CD4-positive, alpha-beta T cell (primary cell): ENCODE data around the gene RNF225. TPM values are rescaled to one million over a fixed set of nuclear protein-coding genes. Genes with fewer than 3 reads are reported as not detected.
A peak's percentile ranks its signal among the peaks of the same experiment; 100 is the strongest.

Experiments
- ATAC-seq: fragments of 200-7000 bp; cut with Tn5 transposase; one replicate; pipeline ENCODE4 v1.10.0; 2022; ENCODE audit warnings: mild to moderate bottlenecking; ENCODE audit not compliant: poor library complexity
- CTCF ChIA-PET: fragments of 350-600 bp; sonication (Branson Sonifier 250); formaldehyde crosslinking; loops from one replicate; lab custom pipeline; 2021; ENCODE audit warnings: antibody characterized with exemption, inconsistent platforms; lab: Charles Lee
- POLR2A ChIA-PET: fragments of 350-600 bp; sonication (Branson Sonifier 250); formaldehyde crosslinking; loops from one replicate; lab custom pipeline; 2021; ENCODE audit warnings: antibody characterized with exemption, inconsistent platforms; lab: Charles Lee
- DNase-seq, 14 experiments: peaks; one replicate each; pipeline ENCODE4 v3.0.0-alpha.2; 2013 to 2020; ENCODE audit warnings: mixed read lengths in 2 of 14
- H3K27ac ChIP-seq, 2 donors: one replicate each; pipeline versions ENCODE4 v1.5.1 to v1.7.0; 2013; ENCODE audit warnings: low read length in 2 of 2, low read depth in 1 of 2, mild to moderate bottlenecking in 1 of 2
- H3K27me3 ChIP-seq, 2 experiments: 1 replicate in 1 of 2; 2 replicates in 1 of 2; pipeline versions ENCODE4 v1.6.1 to v1.7.0; 2013; ENCODE audit warnings: low read length in 2 of 2, control low read depth in 1 of 2, mild to moderate bottlenecking in 1 of 2, moderate library complexity in 1 of 2; ENCODE audit not compliant: insufficient read depth in 2 of 2, control insufficient read depth in 1 of 2
- H3K36me3 ChIP-seq: one replicate; pipeline ENCODE4 v1.6.1; 2013; ENCODE audit warnings: low read length, control low read depth; ENCODE audit not compliant: insufficient read depth
- H3K4me1 ChIP-seq: one replicate; pipeline ENCODE4 v1.6.1; 2013; ENCODE audit warnings: low read length, control low read depth; ENCODE audit not compliant: insufficient read depth
- H3K4me3 ChIP-seq: one replicate; pipeline ENCODE4 v1.5.1; 2013; ENCODE audit warnings: mild to moderate bottlenecking, low read length, moderate library complexity
- H3K9me3 ChIP-seq, 2 experiments: 1 replicate in 1 of 2; 2 replicates in 1 of 2; pipeline versions ENCODE4 v1.6.1 to v1.7.0; 2013; ENCODE audit warnings: low read length in 2 of 2, mild to moderate bottlenecking in 2 of 2, control low read depth in 1 of 2, moderate library complexity in 1 of 2; ENCODE audit not compliant: control insufficient read depth in 1 of 2, insufficient read depth in 1 of 2
- H3K27ac Mint-ChIP-seq: one replicate; pipeline ENCODE4 v1.8.0; 2020; ENCODE audit warnings: mixed read lengths
- H3K27me3 Mint-ChIP-seq: one replicate; pipeline ENCODE4 v1.8.0; 2021; ENCODE audit warnings: mixed read lengths
- H3K36me3 Mint-ChIP-seq: one replicate; pipeline ENCODE4 v1.8.0; 2021; ENCODE audit warnings: low read depth, mixed read lengths
- H3K4me1 Mint-ChIP-seq: one replicate; pipeline ENCODE4 v1.8.0; 2021; ENCODE audit warnings: low read depth, mixed read lengths
- H3K4me3 Mint-ChIP-seq: one replicate; pipeline ENCODE4 v1.8.0; 2020; ENCODE audit warnings: mild to moderate bottlenecking, mixed read lengths
- H3K9me3 Mint-ChIP-seq: one replicate; pipeline ENCODE4 v1.8.0; 2020; ENCODE audit warnings: mixed read lengths
- CTCF ChIP-seq: fragments of 200-600 bp; IDR thresholded peaks from one replicate; pipeline ENCODE4 v1.8.0; 2022; ENCODE audit warnings: antibody characterized with exemption, mild to moderate bottlenecking
- intact Hi-C, 2 experiments: fragments of 100-400 bp; cut with DNase I in 1 of 2; cut with micrococcal nuclease in 1 of 2; formaldehyde crosslinking; loops; one replicate each; pipeline versions ENCODE4 v1.15.1 to v1.9.0; 2023 to 2025; cut with DNase I, micrococcal nuclease
- total RNA-seq, 174 experiments: library from RNA in 2 of 174; stranded (reverse) in 2 of 174; gene quantifications; one replicate each; pipeline ENCODE4 v1.2.3 and lab custom pipeline; 2021 to 2026

RNF225 gene
- total RNA-seq, 2 experiments from 2014 or later, result 0.55 TPM; not detected in 1

GRCh38 chr19:58387338-58388174 lies 7.9 kb upstream of the RNF225 start:
- Histone ChIP-seq H3K4me3 (peak overlapping the region; percentile 79), H3K27ac (peak overlapping the region; percentile 93 to 97), H3K27me3 (no peaks in the 10 kb centered on the region), H3K9me3 (no peaks in the 10 kb centered on the region), H3K4me1 (peaks cover 46% of the 10 kb centered on the region), H3K36me3 (peaks cover 30% of the 10 kb centered on the region)
- ATAC-seq (no peak), DNase-seq (no peak)
- H3K27me3 Mint-ChIP-seq, result no peaks in the 10 kb centered on the region
- H3K9me3 Mint-ChIP-seq, result no peaks in the 10 kb centered on the region
- TF ChIP-seq CTCF, result no peak
- intact Hi-C loops, result loop anchor here (1.0 to 5.0 kb wide), 7 partner anchors 14 to 205 kb away; partner anchors contain the start of genes ZNF132 (in 2 of the 2), ERVK3-1 (in 1 of the 2), ZNF274 (in 1 of the 2) and ZNF324 (in 1 of the 2)
- peaks cover 49% of the 10 kb centered on the region for H3K36me3 Mint-ChIP-seq
- POLR2A ChIA-PET, result interaction anchor here (1.1 to 2.3 kb wide), 7 partner anchors 21 to 204 kb away, joined by 3 to 7 read pairs (median 3); partner anchors contain the start of genes ERVK3-1, ZNF132, ZNF274 and ZNF324B
- H3K27ac Mint-ChIP-seq, result peak overlapping the region; percentile 98
- CTCF ChIA-PET, result no interaction called here
- H3K4me3 Mint-ChIP-seq, result peak overlapping the region; percentile 99
- peaks cover 42% of the 10 kb centered on the region for H3K4me1 Mint-ChIP-seq

GRCh38 chr19:58388175-58388526 lies 7.3 kb upstream of the RNF225 start:
- Histone ChIP-seq H3K27me3 (no peaks in the 10 kb centered on the region), H3K4me3 (peak overlapping the region; percentile 79), H3K4me1 (peaks cover 43% of the 10 kb centered on the region), H3K36me3 (peaks cover 36% of the 10 kb centered on the region), H3K27ac (no peak overlapping the region), H3K9me3 (no peaks in the 10 kb centered on the region)
- no peak for ATAC-seq
- Mint-ChIP-seq H3K27ac (peak overlapping the region; percentile 98), H3K9me3 (no peaks in the 10 kb centered on the region), H3K36me3 (peaks cover 54% of the 10 kb centered on the region), H3K4me1 (peaks cover 42% of the 10 kb centered on the region), H3K27me3 (no peaks in the 10 kb centered on the region), H3K4me3 (peak overlapping the region; percentile 99)
- POLR2A ChIA-PET, result interaction anchor here (1.1 to 2.1 kb wide), 3 partner anchors 25 to 83 kb away, joined by 3 to 7 read pairs (median 3); partner anchors contain the start of genes ERVK3-1, ZNF324B and ZNF497
- CTCF ChIA-PET, result no interaction called here
- TF ChIP-seq CTCF, result no peak
- intact Hi-C loops, result loop anchor here (5.0 kb wide), 2 partner anchors 79 to 206 kb away; partner anchors contain the start of genes ZNF274 (in 1 of the 2) and ZNF324 (in 1 of the 2)
- DNase-seq, result no peak

GRCh38 chr19:58392945-58393724 lies 2.3 kb upstream of the RNF225 start:
- POLR2A ChIA-PET, result no interaction called here

More at GRCh38 chr19:58392945-58393724, 2.3 kb upstream of the RNF225 start:
- Mint-ChIP-seq H3K36me3 (peaks cover 65% of the 10 kb centered on the region), H3K4me1 (peaks cover 19% of the 10 kb centered on the region), H3K27me3 (peaks cover 16% of the 10 kb centered on the region), H3K4me3 (no peak overlapping the region), H3K27ac (no peak overlapping the region), H3K9me3 (no peaks in the 10 kb centered on the region)
- Histone ChIP-seq H3K27me3 (peaks cover 16 to 18% of the 10 kb centered on the region in 2 experiments), H3K4me3 (no peak overlapping the region), H3K4me1 (peaks cover 21% of the 10 kb centered on the region), H3K9me3 (peaks cover 0 to 9% of the 10 kb centered on the region in 2 experiments), H3K36me3 (peaks cover 53% of the 10 kb centered on the region), H3K27ac (no peak overlapping the region)
- TF ChIP-seq CTCF, result no peak
- CTCF ChIA-PET, result no interaction called here
- intact Hi-C loops, result no loop called here
- no peak for DNase-seq
- ATAC-seq, result no peak
